Cardiac fibroblast (primary cell): Measurements from ENCODE around the gene OR10AD1.

ENCODE experiments used
- DNase-seq, 2 donors: peaks; one replicate each; pipeline versions ENCODE4 v3.0.0 to v3.0.0-alpha.2; 2010; ENCODE audit warnings: low read depth in 2 of 2
- H3K4me3 ChIP-seq, 2 donors: replicated peaks in 1 of 2; 1 replicate in 1 of 2; 2 replicates in 1 of 2; pipeline ENCODE4 v1.5.1; 2011; ENCODE audit warnings: low read depth in 2 of 2, low read length in 2 of 2, mild to moderate bottlenecking in 2 of 2, moderate library complexity in 1 of 2
- CTCF ChIP-seq: IDR thresholded peaks from one replicate; pipeline ENCODE4 v1.5.1; 2011; ENCODE audit warnings: low read depth, mild to moderate bottlenecking, low read length, inconsistent platforms

Gene OR10AD1

GRCh38 chr12:48192861-48193260 lies 10.2 kb downstream of the OR10AD1 start:
- no peak for TF ChIP-seq CTCF
- DNase-seq = no peak

GRCh38 chr12:48191096-48191495 lies 12.0 kb downstream of the OR10AD1 start:
- no peak for TF ChIP-seq CTCF
- DNase-seq = no peak
- H3K4me3 ChIP-seq = no peak overlapping the region

More at GRCh38 chr12:48192861-48193260, 10.2 kb downstream of the OR10AD1 start:
- H3K4me3 ChIP-seq = no peak overlapping the region

- H3K4me3 ChIP-seq = no peak overlapping the region
- peak; percentile 88 for TF ChIP-seq CTCF
- DNase-seq = peak; percentile 81
Measured at GRCh38 chr12:48189331-48190125, 13.6 kb downstream of the OR10AD1 start.

GRCh38 chr12:48187916-48188695 lies 15.0 kb downstream of the OR10AD1 start:
- H3K4me3 ChIP-seq = no peak overlapping the region
- no peak for DNase-seq
- TF ChIP-seq CTCF = no peak

GRCh38 chr12:48185181-48185919 lies 17.7 kb downstream of the OR10AD1 start:
- DNase-seq = no peak
- no peak for TF ChIP-seq CTCF
- no peak overlapping the region for H3K4me3 ChIP-seq

GRCh38 chr12:48184549-48184922 lies 18.6 kb downstream of the OR10AD1 start:
- no peak for DNase-seq
- no peak for TF ChIP-seq CTCF
- peak overlapping the region; percentile 5 to 83 for H3K4me3 ChIP-seq
